Cardiac fibroblast (primary cell): ENCODE measurements around the gene SLIT3.

ENCODE experiments used
- DNase-seq, 2 donors: peaks; one replicate each; pipeline versions ENCODE4 v3.0.0 to v3.0.0-alpha.2; 2010; ENCODE audit warnings: low read depth in 2 of 2
- H3K4me3 ChIP-seq, 2 donors: replicated peaks in 1 of 2; 1 replicate in 1 of 2; 2 replicates in 1 of 2; pipeline ENCODE4 v1.5.1; 2011; ENCODE audit warnings: low read depth in 2 of 2, low read length in 2 of 2, mild to moderate bottlenecking in 2 of 2, moderate library complexity in 1 of 2
- TF ChIP-seq, protein P1 (sequence below): IDR thresholded peaks from one replicate; pipeline ENCODE4 v1.5.1; 2011; ENCODE audit warnings: low read depth, mild to moderate bottlenecking, low read length, inconsistent platforms

Gene SLIT3

DNA sequence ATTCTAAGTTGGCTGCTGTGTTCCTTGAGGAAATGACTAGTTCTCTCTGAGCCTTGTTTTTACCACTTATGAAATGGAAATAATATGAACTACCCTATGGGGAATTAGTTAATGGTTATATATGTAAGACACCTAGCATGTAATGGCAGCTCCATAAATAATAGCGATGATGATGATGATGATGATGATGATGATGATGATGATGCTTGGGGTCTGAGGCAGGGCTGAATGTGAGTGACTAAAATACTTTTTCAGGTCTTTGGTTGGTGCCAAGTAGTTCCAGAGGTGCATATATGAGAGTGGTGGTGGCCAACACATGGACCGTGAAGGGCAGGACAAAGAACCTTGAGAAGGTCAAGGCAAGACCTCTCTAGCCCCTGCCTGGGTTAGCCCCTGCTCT is 598.4 kb downstream of the SLIT3 start:
- no peak for DNase-seq
- TF ChIP-seq, protein P1, sequence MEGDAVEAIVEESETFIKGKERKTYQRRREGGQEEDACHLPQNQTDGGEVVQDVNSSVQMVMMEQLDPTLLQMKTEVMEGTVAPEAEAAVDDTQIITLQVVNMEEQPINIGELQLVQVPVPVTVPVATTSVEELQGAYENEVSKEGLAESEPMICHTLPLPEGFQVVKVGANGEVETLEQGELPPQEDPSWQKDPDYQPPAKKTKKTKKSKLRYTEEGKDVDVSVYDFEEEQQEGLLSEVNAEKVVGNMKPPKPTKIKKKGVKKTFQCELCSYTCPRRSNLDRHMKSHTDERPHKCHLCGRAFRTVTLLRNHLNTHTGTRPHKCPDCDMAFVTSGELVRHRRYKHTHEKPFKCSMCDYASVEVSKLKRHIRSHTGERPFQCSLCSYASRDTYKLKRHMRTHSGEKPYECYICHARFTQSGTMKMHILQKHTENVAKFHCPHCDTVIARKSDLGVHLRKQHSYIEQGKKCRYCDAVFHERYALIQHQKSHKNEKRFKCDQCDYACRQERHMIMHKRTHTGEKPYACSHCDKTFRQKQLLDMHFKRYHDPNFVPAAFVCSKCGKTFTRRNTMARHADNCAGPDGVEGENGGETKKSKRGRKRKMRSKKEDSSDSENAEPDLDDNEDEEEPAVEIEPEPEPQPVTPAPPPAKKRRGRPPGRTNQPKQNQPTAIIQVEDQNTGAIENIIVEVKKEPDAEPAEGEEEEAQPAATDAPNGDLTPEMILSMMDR = no peak
- no peak overlapping the region for H3K4me3 ChIP-seq

DNA sequence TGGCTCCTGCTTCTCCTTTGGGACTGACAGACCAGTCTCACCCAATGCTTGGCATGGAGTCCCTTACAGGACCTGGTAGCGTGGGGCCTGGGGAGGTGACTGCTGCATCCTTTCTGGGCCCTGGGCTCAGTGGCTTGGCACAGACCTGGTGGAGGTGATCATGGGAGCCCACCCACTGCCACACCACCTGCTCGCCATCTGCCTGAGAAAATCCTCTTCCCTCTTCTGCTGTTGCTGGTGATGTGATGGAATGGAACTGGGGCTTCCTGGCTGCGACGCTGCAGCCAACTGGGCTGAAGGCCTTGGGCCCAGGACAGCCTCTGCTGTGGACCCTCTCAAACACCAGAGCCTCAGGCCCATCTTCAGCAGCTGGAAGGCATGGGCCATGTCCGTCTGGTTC is 599.3 kb downstream of the SLIT3 start:
- TF ChIP-seq, protein P1 = no peak
- no peak overlapping the region for H3K4me3 ChIP-seq
- DNase-seq = no peak

DNA sequence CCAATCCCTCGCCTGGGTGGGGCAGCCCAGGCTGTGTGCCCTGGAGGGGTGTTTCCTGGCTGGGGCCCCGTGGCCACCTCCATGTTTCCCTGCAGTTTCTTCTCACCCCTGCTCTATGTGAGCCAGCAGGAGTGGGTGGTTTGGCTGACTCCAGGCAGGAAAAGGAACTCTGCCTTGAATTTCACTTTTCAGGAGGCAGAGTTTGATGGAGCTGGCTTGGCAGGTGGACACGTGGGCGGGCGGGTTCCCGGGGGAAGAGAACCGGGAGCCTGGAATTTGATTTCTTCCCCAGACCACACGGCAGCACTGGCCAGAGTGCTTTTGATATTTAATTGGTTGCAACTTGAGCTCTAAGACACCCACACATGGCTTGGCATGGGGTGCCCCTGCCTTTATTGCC is 601.9 kb downstream of the SLIT3 start:
- DNase-seq = peak in 1 of 2 donors; percentile 39
- H3K4me3 ChIP-seq = no peak overlapping the region
- TF ChIP-seq, protein P1 = no peak

DNA sequence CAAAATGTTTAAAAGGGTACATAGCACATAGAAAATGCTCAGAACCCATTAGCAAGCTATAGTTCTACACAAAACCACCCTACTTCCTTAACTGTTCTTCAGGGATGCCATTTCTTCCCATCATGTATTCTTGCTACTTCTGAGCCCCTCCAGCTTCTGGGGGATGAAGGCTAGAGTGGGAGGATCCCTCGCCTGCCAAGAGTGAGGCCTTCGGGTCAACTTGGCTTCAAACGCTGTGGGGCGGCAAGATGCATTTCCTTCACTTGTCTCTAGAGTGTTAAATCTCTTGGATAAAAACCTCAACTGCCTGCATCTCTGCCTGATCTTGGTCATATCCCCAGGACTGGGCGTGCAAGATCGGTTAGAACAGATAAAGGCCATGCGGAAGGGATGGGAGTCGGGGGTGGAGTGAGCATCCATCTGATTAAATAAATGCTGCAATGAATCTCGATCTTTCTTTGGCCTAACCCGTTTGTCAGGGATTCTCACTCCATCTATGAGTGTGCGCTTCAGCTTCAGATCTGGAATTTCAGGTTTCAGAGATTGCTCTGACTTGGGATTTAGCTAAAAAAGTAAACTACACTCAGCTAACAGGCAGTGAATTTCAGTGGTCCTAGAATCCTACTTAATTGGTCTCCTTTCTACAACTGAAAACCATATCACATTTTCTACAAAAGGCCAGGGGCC is 603.8 kb downstream of the SLIT3 start:
- no peak overlapping the region for H3K4me3 ChIP-seq
- TF ChIP-seq, protein P1 = no peak
- no peak for DNase-seq

DNA sequence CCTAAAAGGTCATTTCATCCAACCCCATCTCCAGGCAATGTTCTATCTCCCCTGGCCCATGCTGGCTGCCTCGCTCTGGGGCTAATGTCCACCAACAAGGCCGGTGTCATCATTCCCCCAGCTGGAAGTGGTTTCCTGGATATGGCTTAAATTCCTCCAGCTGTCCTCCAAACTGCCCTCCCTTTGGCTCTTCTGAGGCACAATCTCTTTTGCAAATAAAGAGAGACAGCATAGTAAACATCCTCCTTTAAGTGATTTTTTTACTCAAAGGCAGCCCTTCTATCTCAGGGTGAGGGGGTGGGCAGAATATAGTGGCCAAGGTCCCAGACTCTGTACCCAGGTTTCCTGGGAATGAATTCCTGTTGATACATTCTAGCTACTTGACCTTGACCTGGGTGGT is 604.3 kb downstream of the SLIT3 start:
- H3K4me3 ChIP-seq = no peak overlapping the region
- peak in 1 of 2 donors; percentile 34 for DNase-seq
- TF ChIP-seq, protein P1 = no peak

DNA sequence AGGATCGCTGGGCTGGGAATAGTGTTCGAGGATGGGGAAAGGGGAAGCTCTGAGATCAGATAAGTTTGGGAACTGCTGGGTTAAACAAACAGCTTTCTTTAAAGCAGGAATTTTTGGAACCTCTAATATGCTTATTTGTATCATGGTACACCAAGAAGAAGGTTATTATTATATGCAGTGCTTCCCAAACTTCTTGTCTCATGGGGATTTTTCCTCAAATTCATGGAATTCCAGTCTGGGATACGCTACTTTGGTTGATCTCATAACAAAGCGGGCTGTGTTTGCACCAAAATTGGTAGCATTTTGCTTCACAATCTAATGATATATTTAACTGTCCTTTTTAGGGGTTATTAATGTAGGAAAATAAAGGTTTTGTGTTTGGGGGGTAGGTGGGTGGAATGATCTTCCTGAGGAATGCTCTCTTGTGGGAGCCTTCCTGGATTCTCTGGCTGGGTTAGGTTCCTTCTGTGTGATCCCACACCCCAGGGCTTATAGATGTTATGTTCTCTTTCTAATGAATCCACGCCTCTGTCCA is 605.6 kb downstream of the SLIT3 start:
- no peak for DNase-seq
- no peak overlapping the region for H3K4me3 ChIP-seq
- TF ChIP-seq, protein P1 = no peak
